Panc1 (cell line): ENCODE measurements around the gene TP53I3. TPM values are rescaled to one million over a fixed set of nuclear protein-coding genes. Genes with fewer than 3 reads are reported as not detected.

Source experiments
- ATAC-seq: fragments of 200-7000 bp; cut with Tn5 transposase; 2 replicates; pipeline ENCODE4 v1.9.1; 2020; ENCODE audit warnings: mild to moderate bottlenecking, moderate library complexity
- BruUV-seq: library from RNA; stranded (reverse); fragments of 400-500 nt; replicated peaks from 2 replicates; lab custom pipeline; 2021; lab: Mats Ljungman, UMichigan
- CTCF ChIA-PET: fragments of 300-600 bp; sonication (Branson Sonifier 250); formaldehyde crosslinking; loops from one replicate; lab custom pipeline; 2022; ENCODE audit warnings: antibody characterized with exemption; lab: Charles Lee
- POLR2A ChIA-PET: fragments of 300-600 bp; sonication (Branson Sonifier 250); formaldehyde crosslinking; loops from one replicate; lab custom pipeline; 2022; ENCODE audit warnings: antibody characterized with exemption; lab: Charles Lee
- DNase-seq: peaks from one replicate; pipeline ENCODE4 v3.0.0-alpha.2; 2010; ENCODE audit warnings: low read depth, low spot score
- H3K27ac ChIP-seq: 2 replicates; pipeline ENCODE4 v1.5.1; 2011; ENCODE audit warnings: mild to moderate bottlenecking, low read length, inconsistent platforms
- H3K27me3 ChIP-seq: fragments of 200-500 bp; sonication (Bioruptor generic); 2 replicates; pipeline ENCODE4 v1.6.0; 2014; ENCODE audit warnings: low read length, inconsistent platforms; ENCODE audit not compliant: control insufficient read depth, insufficient read depth
- H3K36me3 ChIP-seq: fragments of 200-500 bp; sonication (Bioruptor generic); 2 replicates; pipeline ENCODE4 v1.5.1; 2014; ENCODE audit warnings: inconsistent platforms, mild to moderate bottlenecking, low read length, moderate library complexity; ENCODE audit not compliant: control insufficient read depth, insufficient read depth
- H3K4me1 ChIP-seq: 2 replicates; pipeline ENCODE4 v1.5.1; 2011; ENCODE audit warnings: inconsistent platforms, mild to moderate bottlenecking, low read length, moderate library complexity; ENCODE audit not compliant: control insufficient read depth, insufficient read depth
- H3K4me3 ChIP-seq, 2 experiments: 2 replicates each; pipeline ENCODE4 v1.5.1; 2011 to 2012; ENCODE audit warnings: low read depth in 2 of 2, low read length in 2 of 2, mild to moderate bottlenecking in 2 of 2, inconsistent platforms in 1 of 2, moderate library complexity in 1 of 2
- H3K9me3 ChIP-seq: fragments of 200-500 bp; sonication (Bioruptor generic); 2 replicates; pipeline ENCODE4 v1.5.1; 2014; ENCODE audit warnings: low read depth, mild to moderate bottlenecking, inconsistent platforms, low read length, moderate library complexity; ENCODE audit not compliant: control insufficient read depth, insufficient read depth
- POLR2AphosphoS5 ChIP-seq: IDR thresholded peaks from 2 replicates; pipeline ENCODE4 v1.6.1; 2012; ENCODE audit warnings: mild to moderate bottlenecking, low read depth, low read length, moderate library complexity
- SIN3A ChIP-seq: IDR thresholded peaks from 2 replicates; pipeline ENCODE4 v1.6.1; 2012; ENCODE audit warnings: low read depth, mild to moderate bottlenecking, low read length, moderate library complexity, borderline replicate concordance; ENCODE audit not compliant: insufficient read depth
- TCF7L2 ChIP-seq: IDR thresholded peaks from 2 replicates; pipeline ENCODE4 v1.6.1; 2011; ENCODE audit warnings: mild to moderate bottlenecking, low read depth, low read length, inconsistent platforms
- in situ Hi-C: cut with HindIII; loops from 2 replicates; pipeline ENCODE4 v1.10.0; 2016; ENCODE audit warnings: low sequenced_read_pairs, low pct_unique_long_range_greater_than_20kb
- intact Hi-C: fragments of 100-400 bp; cut with micrococcal nuclease; formaldehyde crosslinking; loops from one replicate; pipeline ENCODE4 v1.10.0; 2022; ENCODE audit not compliant: unreplicated experiment
- total RNA-seq: library from RNA; stranded (reverse); gene quantifications from one replicate; pipeline ENCODE4 v1.2.1, GENCODE V29; 2021; ENCODE audit not compliant: unreplicated experiment
- TF ChIP-seq, protein P1 (sequence below): fragments of 450-650 bp; IDR thresholded peaks from 2 replicates; pipeline ENCODE4 v1.5.1; 2017; ENCODE audit warnings: mild to moderate bottlenecking
- TF ChIP-seq, protein P2 (sequence below), 2 experiments: IDR thresholded peaks; 2 replicates each; pipeline ENCODE4 v1.6.1; 2011 to 2012; ENCODE audit warnings: low read depth in 2 of 2, control low read depth in 1 of 2, low read length in 1 of 2, mild to moderate bottlenecking in 1 of 2, moderate library complexity in 1 of 2; ENCODE audit not compliant: insufficient read depth in 1 of 2

TP53I3 gene
- total RNA-seq, 1 experiment from 2014 or later = 51.3 TPM

DNA sequence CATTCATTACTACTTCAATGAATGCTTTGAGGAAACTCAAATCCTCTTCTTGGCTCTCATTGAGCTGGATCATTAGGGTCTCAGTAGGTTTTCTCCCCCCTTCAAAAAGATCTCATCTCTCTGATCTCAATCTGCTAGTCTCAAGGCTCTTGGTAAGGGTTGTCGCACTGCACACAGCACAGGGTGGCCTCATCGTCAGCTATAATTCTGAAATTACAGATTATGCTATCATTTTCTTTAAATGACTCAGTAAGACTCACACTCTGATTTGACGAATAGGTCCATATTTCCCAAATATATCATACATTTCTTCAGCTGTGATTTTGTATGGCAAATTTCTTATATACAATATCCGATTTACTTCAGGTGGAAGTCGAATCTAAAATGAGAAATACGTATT, 10.8 kb downstream of the TP53I3 start:
- Histone ChIP-seq H3K27me3 (no peaks in the 10 kb centered on the region), H3K9me3 (no peaks in the 10 kb centered on the region), H3K36me3 (peaks cover 17% of the 10 kb centered on the region), H3K4me1 (peaks cover 13% of the 10 kb centered on the region; the same call in 1 of the 2 replicates), H3K4me3 (no peak overlapping the region), H3K27ac (no peak overlapping the region)
- in situ Hi-C loops = no loop called here
- POLR2A ChIA-PET = no interaction called here
- intact Hi-C loops = no loop called here
- DNase-seq (no peak), ATAC-seq (no peak)
- CTCF ChIA-PET = no interaction called here
- TF ChIP-seq TCF7L2 = no peak
- no peak for TF ChIP-seq SIN3A
- TF ChIP-seq, protein P1, sequence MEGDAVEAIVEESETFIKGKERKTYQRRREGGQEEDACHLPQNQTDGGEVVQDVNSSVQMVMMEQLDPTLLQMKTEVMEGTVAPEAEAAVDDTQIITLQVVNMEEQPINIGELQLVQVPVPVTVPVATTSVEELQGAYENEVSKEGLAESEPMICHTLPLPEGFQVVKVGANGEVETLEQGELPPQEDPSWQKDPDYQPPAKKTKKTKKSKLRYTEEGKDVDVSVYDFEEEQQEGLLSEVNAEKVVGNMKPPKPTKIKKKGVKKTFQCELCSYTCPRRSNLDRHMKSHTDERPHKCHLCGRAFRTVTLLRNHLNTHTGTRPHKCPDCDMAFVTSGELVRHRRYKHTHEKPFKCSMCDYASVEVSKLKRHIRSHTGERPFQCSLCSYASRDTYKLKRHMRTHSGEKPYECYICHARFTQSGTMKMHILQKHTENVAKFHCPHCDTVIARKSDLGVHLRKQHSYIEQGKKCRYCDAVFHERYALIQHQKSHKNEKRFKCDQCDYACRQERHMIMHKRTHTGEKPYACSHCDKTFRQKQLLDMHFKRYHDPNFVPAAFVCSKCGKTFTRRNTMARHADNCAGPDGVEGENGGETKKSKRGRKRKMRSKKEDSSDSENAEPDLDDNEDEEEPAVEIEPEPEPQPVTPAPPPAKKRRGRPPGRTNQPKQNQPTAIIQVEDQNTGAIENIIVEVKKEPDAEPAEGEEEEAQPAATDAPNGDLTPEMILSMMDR = no peak
- no peak for TF ChIP-seq POLR2AphosphoS5
- TF ChIP-seq, protein P2, sequence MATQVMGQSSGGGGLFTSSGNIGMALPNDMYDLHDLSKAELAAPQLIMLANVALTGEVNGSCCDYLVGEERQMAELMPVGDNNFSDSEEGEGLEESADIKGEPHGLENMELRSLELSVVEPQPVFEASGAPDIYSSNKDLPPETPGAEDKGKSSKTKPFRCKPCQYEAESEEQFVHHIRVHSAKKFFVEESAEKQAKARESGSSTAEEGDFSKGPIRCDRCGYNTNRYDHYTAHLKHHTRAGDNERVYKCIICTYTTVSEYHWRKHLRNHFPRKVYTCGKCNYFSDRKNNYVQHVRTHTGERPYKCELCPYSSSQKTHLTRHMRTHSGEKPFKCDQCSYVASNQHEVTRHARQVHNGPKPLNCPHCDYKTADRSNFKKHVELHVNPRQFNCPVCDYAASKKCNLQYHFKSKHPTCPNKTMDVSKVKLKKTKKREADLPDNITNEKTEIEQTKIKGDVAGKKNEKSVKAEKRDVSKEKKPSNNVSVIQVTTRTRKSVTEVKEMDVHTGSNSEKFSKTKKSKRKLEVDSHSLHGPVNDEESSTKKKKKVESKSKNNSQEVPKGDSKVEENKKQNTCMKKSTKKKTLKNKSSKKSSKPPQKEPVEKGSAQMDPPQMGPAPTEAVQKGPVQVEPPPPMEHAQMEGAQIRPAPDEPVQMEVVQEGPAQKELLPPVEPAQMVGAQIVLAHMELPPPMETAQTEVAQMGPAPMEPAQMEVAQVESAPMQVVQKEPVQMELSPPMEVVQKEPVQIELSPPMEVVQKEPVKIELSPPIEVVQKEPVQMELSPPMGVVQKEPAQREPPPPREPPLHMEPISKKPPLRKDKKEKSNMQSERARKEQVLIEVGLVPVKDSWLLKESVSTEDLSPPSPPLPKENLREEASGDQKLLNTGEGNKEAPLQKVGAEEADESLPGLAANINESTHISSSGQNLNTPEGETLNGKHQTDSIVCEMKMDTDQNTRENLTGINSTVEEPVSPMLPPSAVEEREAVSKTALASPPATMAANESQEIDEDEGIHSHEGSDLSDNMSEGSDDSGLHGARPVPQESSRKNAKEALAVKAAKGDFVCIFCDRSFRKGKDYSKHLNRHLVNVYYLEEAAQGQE (IDR thresholded peaks at IDR 0.05; ENCODE audit: insufficient read depth in 1 of 2, low read depth in 2 of 2, low read length in 1 of 2) = no peak
- no TSS peak for BruUV-seq

DNA sequence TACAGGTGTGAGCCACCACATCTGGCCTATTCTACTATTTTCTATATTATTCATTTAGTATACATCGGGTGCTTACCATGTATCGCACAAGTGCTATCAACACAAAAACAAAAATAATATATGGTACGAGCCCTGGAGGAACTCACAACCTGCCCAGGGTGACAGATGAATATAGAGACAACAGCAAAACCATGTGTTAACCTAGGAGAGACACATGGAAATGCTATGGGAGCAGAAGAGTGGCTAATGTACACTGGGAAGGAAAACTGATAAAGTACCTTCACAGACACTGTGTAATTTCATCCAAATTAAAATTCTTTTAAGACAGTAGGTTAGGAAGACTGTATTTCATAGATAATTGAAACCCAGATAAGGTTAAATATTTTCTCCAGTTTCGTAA, 12.4 kb downstream of the TP53I3 start:
- peaks cover 25% of the 10 kb centered on the region for H3K36me3 ChIP-seq
- no peak for DNase-seq
- H3K4me3 ChIP-seq = no peak overlapping the region
- no peak for ATAC-seq
- H3K27ac ChIP-seq = no peak overlapping the region
- no peaks in the 10 kb centered on the region for H3K9me3 ChIP-seq
- ChIA-PET CTCF (no interaction called here), POLR2A (no interaction called here)
- TF ChIP-seq, protein P2 (IDR thresholded peaks at IDR 0.05; ENCODE audit: insufficient read depth in 1 of 2, low read depth in 2 of 2, low read length in 1 of 2) = no peak
- TF ChIP-seq TCF7L2 (no peak), SIN3A (no peak)
- in situ Hi-C loops (no loop called here), intact Hi-C loops (no loop called here)
- BruUV-seq = no TSS peak
- H3K4me1 ChIP-seq = peaks cover 4% of the 10 kb centered on the region; the same call in 1 of the 2 replicates
- no peaks in the 10 kb centered on the region for H3K27me3 ChIP-seq
